ENCODE data around the gene SYN1.

DNA sequence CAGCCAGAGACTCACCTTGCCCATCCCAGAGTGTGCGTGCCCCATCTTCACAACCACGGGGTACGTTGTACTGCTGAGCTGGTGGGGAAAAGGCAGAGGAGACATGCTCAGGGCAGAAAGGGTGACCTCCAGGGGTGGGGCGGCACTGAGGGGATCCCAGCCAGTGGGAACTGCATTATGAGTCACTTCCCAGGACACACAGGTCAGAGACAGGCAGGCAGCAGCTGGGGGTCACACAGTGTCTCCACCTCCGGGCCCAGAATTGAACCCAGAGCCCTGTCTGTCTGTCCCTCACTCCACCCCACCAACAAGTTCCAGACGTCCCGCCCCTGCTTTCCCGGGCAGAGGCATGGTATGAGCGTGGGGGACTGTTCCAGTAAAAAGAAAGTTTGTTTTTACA is 42.2 kb downstream of the SYN1 start:
- TF ChIP-seq, protein P1, sequence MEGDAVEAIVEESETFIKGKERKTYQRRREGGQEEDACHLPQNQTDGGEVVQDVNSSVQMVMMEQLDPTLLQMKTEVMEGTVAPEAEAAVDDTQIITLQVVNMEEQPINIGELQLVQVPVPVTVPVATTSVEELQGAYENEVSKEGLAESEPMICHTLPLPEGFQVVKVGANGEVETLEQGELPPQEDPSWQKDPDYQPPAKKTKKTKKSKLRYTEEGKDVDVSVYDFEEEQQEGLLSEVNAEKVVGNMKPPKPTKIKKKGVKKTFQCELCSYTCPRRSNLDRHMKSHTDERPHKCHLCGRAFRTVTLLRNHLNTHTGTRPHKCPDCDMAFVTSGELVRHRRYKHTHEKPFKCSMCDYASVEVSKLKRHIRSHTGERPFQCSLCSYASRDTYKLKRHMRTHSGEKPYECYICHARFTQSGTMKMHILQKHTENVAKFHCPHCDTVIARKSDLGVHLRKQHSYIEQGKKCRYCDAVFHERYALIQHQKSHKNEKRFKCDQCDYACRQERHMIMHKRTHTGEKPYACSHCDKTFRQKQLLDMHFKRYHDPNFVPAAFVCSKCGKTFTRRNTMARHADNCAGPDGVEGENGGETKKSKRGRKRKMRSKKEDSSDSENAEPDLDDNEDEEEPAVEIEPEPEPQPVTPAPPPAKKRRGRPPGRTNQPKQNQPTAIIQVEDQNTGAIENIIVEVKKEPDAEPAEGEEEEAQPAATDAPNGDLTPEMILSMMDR (IDR thresholded peaks at IDR 0.05 in 8 of 11, conservative IDR thresholded peaks at IDR 0.05 in 3 of 11): no peak
- no peak for TF ChIP-seq POLR2A (IDR thresholded peaks at IDR 0.05)
